HG03060 (cell line): Measurements from ENCODE around the gene CEBPZ.

Source experiments
- ATAC-seq: cut with Tn5 transposase; IDR thresholded peaks from one replicate; pipeline ENCODE4 v1.9.1; 2021; ENCODE audit warnings: low read depth, moderate number of reproducible peaks; ENCODE audit not compliant: unreplicated experiment

Gene CEBPZ

DNA sequence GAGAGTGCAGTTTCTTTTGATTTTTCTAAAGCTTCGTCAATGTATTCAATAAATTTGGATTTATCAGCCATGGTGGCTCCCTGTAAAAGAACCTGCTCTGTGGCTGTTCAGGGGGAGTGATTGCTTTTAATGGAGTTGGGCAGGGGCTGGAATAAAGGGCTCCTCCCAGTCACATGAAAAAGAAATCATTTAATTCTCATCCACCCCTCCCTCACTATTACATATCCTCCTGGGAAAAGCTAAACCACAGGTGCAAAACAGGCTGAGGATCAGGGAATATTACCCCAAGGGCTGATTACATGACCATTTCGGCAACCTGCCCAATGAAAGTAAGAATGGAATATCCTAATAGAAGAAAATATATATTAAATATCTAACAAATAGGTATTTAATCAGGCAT is 42.8 kb downstream of the CEBPZ start, which contains the start of gene SULT6B1:
TSS of gene SULT6B1 (minus strand) at position 101 of the 400 bp plus-strand sequence. CDS start at position 71, 30 bp downstream.
- ATAC-seq: no peak

DNA sequence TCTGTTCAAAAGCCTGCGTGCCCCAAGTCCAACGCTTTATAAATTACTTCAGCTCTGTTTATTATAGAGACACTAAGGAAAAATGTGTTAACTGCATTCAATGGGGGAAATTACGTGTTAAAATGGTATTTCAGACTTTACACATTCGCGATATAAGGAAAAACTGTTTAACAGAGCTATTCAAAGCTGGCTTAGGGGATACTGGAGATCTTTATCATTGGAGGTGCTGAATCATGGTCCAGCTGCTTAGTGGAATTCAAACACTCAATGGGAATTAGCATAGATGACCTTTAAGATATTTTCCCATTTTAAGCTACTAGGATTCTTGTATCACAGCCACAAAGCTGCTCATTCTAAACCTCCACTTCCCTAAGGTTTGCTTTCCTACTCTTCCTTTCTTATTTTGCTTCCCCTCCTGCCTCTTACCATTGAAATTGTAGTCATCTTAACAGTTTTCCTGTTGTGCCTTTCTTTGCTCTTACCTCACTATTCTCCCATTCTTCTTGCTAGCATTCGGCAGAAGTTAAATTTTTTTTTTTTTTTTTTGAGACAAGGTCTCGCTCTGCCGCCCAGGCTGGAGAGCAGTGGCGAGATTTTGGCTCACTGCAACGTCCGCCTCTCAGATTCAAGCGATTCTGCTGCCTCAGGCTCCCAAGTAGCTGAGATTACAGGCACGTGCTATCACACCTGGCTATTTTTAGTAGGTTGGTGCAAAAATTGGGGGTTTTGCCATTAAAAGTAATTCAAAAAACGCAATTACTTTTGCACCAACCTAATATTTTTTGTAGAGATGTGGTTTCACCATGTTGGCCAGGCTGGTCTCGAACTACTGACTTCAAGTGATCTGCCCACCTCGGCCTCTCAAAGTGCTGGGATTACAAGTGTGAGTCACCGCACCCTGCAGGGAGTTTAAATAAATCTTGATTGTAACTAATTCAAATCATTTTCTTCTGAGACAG is 49.4 kb downstream of the CEBPZ start:
- ATAC-seq: no peak

DNA sequence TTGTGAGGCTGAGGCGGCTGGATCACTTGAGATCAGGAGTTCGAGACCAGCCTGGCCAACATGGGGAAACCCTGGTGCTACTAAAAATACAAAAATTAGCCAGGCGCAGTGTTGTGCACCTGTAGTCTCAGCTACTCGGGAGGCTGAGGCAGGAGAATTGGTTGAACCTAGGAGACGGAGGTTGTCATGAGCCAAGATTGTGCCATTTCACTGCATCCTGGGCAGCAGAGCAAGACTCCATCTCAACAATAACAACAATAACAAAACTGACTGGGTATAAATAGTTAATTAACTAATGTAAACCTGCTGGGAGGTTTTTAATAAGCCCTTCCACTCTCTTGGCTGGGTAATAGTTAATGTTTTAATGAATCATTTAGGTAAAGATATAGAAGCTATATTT is 50.8 kb downstream of the CEBPZ start:
- no peak for ATAC-seq

DNA sequence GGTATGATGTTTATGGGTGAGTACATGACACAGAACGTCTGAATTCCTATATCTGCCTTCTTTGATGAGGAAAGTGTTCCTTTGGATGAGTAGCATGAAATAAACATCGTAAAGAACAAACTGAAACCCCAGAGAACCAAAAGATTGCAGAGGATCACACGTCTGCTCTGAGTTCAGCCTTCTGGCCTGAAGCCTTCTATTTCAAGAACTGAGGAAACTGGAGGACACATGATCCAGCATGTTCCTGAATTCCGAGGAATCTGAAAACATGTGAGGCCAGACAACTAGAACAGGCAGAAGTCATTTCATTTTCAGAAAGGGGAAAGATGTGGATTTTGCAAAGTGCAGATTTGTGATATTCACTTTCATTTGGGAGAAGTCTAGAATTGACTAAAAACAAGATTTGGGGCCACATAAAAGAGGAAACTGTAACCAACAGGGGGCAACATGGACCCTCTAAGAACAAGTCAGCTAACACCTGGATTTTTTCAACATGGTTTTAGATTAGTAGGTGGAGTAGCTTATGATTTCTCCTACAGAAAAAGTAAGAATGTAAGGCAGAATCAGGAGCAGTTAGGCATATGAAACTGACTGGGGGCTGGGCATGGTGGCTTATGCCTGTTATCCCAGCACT is 51.3 kb downstream of the CEBPZ start:
- no peak for ATAC-seq

- no peak for ATAC-seq
These were observed 57.7 kb downstream of the CEBPZ start for GRCh38 chr2:37173741-37174140.

DNA sequence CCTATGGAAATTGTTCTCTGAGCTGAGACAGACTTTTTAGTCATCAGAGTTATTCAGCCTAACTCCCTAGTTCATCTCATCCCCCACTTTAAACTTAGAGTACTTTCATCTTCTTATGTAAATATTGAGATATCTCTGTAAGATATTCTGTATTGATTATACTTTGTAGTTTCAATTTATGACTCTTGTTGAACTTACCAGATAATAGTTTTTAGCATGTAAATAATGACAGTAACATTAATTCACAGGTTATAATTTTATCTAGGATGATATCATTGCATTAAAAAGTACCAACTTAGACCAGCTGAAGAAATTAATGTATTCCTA is 59.8 kb downstream of the CEBPZ start:
- no peak for ATAC-seq

- no peak for ATAC-seq
These were observed 63.0 kb downstream of the CEBPZ start for GRCh38 chr2:37168217-37168981.

DNA sequence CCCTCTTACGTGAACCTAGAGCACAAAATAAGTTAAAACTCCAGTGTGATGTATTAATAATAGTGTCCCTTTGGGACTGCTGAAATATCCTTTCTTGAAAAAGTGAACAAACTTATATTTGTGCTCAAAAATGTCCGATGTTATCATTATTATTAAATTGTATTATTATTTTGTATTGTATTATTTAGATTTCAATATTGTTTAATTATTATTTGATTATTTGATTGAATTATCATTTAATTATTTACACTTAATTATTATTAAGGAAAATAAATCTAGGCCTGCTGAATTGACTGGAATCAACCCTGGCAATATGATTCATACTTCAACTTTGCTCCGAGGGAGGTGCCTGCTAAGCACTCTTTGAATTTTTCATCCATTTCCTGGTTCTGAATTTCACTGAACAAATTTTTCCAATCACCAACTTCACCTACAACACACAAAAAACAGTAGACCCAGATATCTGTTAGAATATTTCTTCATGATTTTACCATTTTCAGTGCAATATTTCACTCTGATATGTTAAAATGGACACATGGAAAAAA is 63.7 kb downstream of the CEBPZ start:
- no peak for ATAC-seq

DNA sequence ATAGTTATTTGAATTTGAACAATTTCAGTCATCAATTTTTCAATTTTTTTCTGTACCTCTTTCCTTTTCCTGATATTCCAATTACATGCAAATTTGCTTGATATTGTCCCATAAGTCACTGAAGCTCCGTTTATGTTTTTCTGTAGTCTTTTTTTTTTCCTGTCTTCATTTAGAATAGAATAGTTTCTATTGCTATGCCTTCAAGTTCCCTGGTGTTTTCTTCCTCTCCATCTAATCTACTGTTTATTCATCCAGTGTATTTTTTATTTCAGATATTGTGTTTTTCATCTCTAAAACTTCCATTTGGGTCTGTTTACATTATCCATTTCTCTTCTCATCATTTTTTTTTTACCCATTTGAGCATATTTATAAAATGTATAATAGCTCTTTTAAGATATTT is 66.6 kb downstream of the CEBPZ start:
- no peak for ATAC-seq

DNA sequence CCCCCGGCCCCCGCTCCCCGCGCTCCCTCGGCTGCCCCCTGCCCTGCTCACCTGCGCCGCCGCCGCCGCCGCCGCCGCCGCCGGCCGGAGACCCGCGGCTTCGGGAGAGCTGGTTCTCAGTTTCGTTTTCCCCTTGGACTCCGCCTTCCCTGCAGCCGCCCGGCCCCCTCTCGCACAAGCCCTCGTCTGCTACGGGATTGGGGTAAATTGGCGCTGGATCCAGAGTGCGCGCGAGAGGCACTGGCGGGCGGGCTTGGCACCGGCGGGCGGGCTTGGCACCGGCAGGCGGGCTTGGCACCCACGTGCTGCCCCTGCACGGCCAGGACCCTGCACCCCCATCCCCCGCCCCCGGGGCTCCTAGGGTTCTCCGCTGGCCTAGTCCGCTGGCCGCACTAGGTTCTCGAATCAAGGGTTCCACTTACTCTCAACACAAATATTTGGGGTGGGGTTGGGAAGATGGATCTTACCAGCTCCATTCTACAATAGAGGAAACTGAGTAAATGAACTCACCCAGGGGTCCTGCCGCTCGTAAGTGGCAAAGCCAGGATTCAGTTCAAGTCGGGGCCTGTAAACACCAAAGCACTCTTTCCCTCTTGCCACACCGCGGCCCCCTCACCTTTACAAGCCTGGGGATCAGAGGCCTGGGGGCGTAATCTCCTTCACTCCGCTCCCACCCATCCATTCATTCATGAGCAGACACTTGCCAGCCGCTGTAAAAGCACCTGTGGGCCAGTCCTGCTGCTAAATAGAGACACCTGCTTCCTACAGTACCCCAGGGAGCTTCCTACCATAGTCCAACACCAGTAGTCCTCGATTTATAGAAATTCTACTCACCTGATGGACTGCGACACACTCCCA is 74.3 kb downstream of the CEBPZ start, which contains the start of gene EIF2AK2:
TSS of gene EIF2AK2 (minus strand) at position 124 of the 858 bp plus-strand sequence. CDS start 9,174 bp downstream, outside the sequence.
- ATAC-seq: peak; percentile 64

DNA sequence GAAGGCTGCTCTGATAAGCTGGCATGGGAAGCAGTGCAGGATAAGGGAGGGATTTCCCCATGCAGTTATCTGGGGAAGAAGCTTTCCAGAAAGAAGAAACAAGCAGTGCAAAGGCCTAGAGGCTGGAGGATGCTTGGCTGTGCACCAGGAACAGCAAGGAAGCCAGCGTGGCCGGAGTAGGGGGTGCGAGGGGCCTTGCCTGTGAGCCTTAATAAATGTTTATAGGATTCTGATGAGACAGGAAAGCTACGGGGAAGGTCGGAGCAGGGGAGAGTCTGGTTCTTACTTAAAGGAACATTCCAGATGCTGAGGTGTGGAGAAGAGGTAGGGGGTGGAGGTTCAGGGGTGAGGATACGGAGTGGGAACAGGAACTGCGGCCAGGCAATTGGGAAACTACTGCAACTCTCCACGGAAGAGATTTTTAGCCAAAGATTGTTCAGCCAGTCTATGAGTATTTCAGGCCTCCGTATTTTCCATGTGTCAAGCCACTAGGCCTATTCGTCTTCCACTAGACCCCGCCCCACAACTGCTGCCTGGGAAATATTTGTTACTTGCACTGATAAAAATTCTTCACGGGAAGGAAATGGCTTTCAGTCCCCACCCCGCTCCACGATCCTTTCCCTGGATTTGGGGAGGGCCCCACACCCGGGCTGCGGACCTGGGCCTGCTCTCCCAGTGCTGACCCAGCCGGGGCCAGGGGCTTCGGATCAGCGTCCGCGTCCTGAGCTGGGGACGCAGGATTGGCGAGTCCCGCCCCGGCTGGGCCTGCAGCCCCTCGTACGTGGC is 75.1 kb downstream of the CEBPZ start:
- ATAC-seq: no peak

GRCh38 chr2:37154785-37155184 is 76.6 kb downstream of the CEBPZ start:
- ATAC-seq: no peak

- ATAC-seq: no peak
These were observed 78.2 kb downstream of the CEBPZ start for GRCh38 chr2:37153224-37153623.
